Activated effector memory CD4-positive, alpha-beta T cell treated with anti-CD3 and anti-CD28 coated beads, Interleukin-2, amount 50 U/mL, for 16 hours (primary cell): ENCODE measurements around the gene VPS54.

Experiments
- DNase-seq: peaks from one replicate; pipeline ENCODE4 v3.0.0-alpha.2; 2020

The VPS54 gene

GRCh38 chr2:64019083-64019974, at the start of gene VPS54:
VPS54 (minus strand) TSS chr2:64019428; CDS start chr2:63983999, 35,429 bp downstream.
- peak; percentile 84 for DNase-seq

- DNase-seq: no peak
These were observed 48.1 kb upstream of the VPS54 start for GRCh38 chr2:64067326-64067725.

GRCh38 chr2:64065516-64065915, 46.3 kb upstream of the VPS54 start:
- no peak for DNase-seq

- DNase-seq: no peak
These were observed 44.7 kb upstream of the VPS54 start for GRCh38 chr2:64063924-64064331.

- no peak for DNase-seq
These were observed 44.2 kb upstream of the VPS54 start for GRCh38 chr2:64063454-64063853.

GRCh38 chr2:64062840-64063239, 43.6 kb upstream of the VPS54 start:
- no peak for DNase-seq

GRCh38 chr2:64059270-64059669, 40.0 kb upstream of the VPS54 start:
- DNase-seq: no peak

GRCh38 chr2:64056021-64056420, 36.8 kb upstream of the VPS54 start:
- DNase-seq: no peak

GRCh38 chr2:64054161-64054915, 35.1 kb upstream of the VPS54 start:
- DNase-seq: no peak

- no peak for DNase-seq
These were observed 33.4 kb upstream of the VPS54 start for GRCh38 chr2:64052463-64053241.

- peak; percentile 86 for DNase-seq
These were observed 30.5 kb upstream of the VPS54 start for GRCh38 chr2:64049633-64050220.

- DNase-seq: no peak
These were observed 26.7 kb upstream of the VPS54 start for GRCh38 chr2:64045938-64046337.

GRCh38 chr2:64040161-64040560, 20.9 kb upstream of the VPS54 start:
- DNase-seq: no peak

- no peak for DNase-seq
These were observed 16.9 kb upstream of the VPS54 start for GRCh38 chr2:64036034-64036705.

- DNase-seq: no peak
These were observed 16.1 kb upstream of the VPS54 start for GRCh38 chr2:64035072-64035942.

- no peak for DNase-seq
These were observed 10.0 kb upstream of the VPS54 start for GRCh38 chr2:64029116-64029665.

- no peak for DNase-seq
These were observed 6.5 kb upstream of the VPS54 start for GRCh38 chr2:64025741-64026140.

- no peak for DNase-seq
These were observed 5.2 kb upstream of the VPS54 start for GRCh38 chr2:64024259-64024949.

GRCh38 chr2:64023485-64024258, 4.4 kb upstream of the VPS54 start:
- DNase-seq: no peak
